K562 (cell line): ENCODE measurements around the gene MICALL2. TPM values are rescaled to one million over a fixed set of nuclear protein-coding genes. Genes with fewer than 3 reads are reported as not detected.
"Not testable (repeated sequence)": the region's sequence is repeated elsewhere in the genome, so short reads cannot be mapped to it uniquely, and the experiment has no call there.

ENCODE experiments used
- ATAC-seq: fragments of 200-7000 bp; cut with Tn5 transposase; 3 replicates; pipeline ENCODE4 v1.9.1; 2020; ENCODE audit warnings: moderate library complexity
- BruUV-seq: library from RNA; stranded (reverse); fragments of 400-500 nt; replicated peaks from 2 replicates; lab custom pipeline; 2021; lab: Mats Ljungman, UMichigan
- CTCF ChIA-PET: fragments of 300-600 bp; formaldehyde crosslinking; extraction: SDS; loops from one replicate; lab custom pipeline; 2021; ENCODE audit warnings: low intra/inter-chr PET ratio; lab: Yijun Ruan, JAX
- POLR2A ChIA-PET: fragments of 300-600, 350-650 bp; sonication (Branson Sonifier 250); formaldehyde crosslinking; extraction: SDS; loops from one replicate; lab custom pipeline; 2021; ENCODE audit warnings: antibody characterized with exemption, inconsistent platforms; lab: Yijun Ruan, JAX
- DNase-seq, 4 experiments: peaks; one replicate each; pipeline versions ENCODE4 v3.0.0 to v3.0.0-alpha.2; 2011 to 2018; ENCODE audit warnings: low spot score in 3 of 4, mixed read lengths in 3 of 4; ENCODE audit errors: extremely low read depth in 1 of 4
- FAIRE-seq: peaks from 2 replicates; lab custom pipeline; 2011; peaks lifted over from hg19 to GRCh38; lab: Jason Lieb, UNC
- H2AFZ ChIP-seq: 2 replicates; pipeline ENCODE4 v1.6.0; 2011; ENCODE audit warnings: low read depth, low read length, control low read depth, inconsistent platforms
- H3K27ac ChIP-seq: fragments of 200-600 bp; 3 replicates; pipeline ENCODE4 v1.8.0; 2011; ENCODE audit warnings: low read depth, mild to moderate bottlenecking, control low read depth, inconsistent platforms, low read length, moderate library complexity, mixed read lengths; ENCODE audit errors: extremely low read depth
- H3K27me3 ChIP-seq, 2 experiments: fragments of 300-600 bp in 1 of 2; 2 replicates in 1 of 2; 3 replicates in 1 of 2; pipeline versions ENCODE4 v1.6.0 to v1.8.0; 2011; ENCODE audit warnings: inconsistent platforms in 2 of 2, low read length in 2 of 2, mild to moderate bottlenecking in 1 of 2, mixed read lengths in 1 of 2, moderate library complexity in 1 of 2; ENCODE audit not compliant: control insufficient read depth in 2 of 2, insufficient read depth in 2 of 2
- H3K36me3 ChIP-seq: fragments of 300-600 bp; 3 replicates; pipeline ENCODE4 v1.8.0; 2011; ENCODE audit warnings: mild to moderate bottlenecking, low read length, inconsistent platforms; ENCODE audit not compliant: control insufficient read depth, insufficient read depth
- H3K4me1 ChIP-seq, 2 experiments: fragments of 200-600 bp in 1 of 2; replicated peaks in 1 of 2; 2 replicates in 1 of 2; 3 replicates in 1 of 2; pipeline versions ENCODE4 v1.5.1 to v1.8.0; 2011; ENCODE audit warnings: inconsistent platforms in 2 of 2, low read length in 2 of 2, mild to moderate bottlenecking in 1 of 2, mixed read lengths in 1 of 2, moderate library complexity in 1 of 2; ENCODE audit not compliant: control insufficient read depth in 2 of 2, insufficient read depth in 2 of 2
- H3K4me2 ChIP-seq: 2 replicates; pipeline ENCODE4 v1.6.1; 2011; ENCODE audit warnings: low read length, control low read depth, inconsistent platforms, mixed read lengths; ENCODE audit not compliant: insufficient read depth
- H3K4me3 ChIP-seq: fragments of 200-600 bp; sonication (generic), shearing (Covaris generic); 2 replicates; pipeline ENCODE4 v1.5.1; 2016; ENCODE audit warnings: control low read depth, inconsistent platforms
- H3K79me2 ChIP-seq: fragments of 200-600 bp; 3 replicates; pipeline ENCODE4 v1.8.0; 2011; ENCODE audit warnings: low read length, inconsistent platforms; ENCODE audit not compliant: control insufficient read depth, insufficient read depth
- H3K9ac ChIP-seq, 2 experiments: 2 replicates each; pipeline versions ENCODE4 v1.6.0 to v1.6.1; 2011; ENCODE audit warnings: low read depth in 2 of 2, low read length in 2 of 2, control low read depth in 1 of 2, inconsistent platforms in 1 of 2, mild to moderate bottlenecking in 1 of 2, mixed read lengths in 1 of 2; ENCODE audit not compliant: insufficient read depth in 1 of 2
- H3K9me1 ChIP-seq: one replicate; pipeline ENCODE4 v1.6.0; 2011; ENCODE audit warnings: inconsistent platforms, mild to moderate bottlenecking, low read length, moderate library complexity; ENCODE audit not compliant: control insufficient read depth, insufficient read depth
- H3K9me3 ChIP-seq: replicated peaks from 2 replicates; pipeline ENCODE4 v1.5.1; 2011; ENCODE audit warnings: low read depth, low read length, inconsistent platforms; ENCODE audit not compliant: control insufficient read depth, insufficient read depth
- H4K20me1 ChIP-seq: replicated peaks from 2 replicates; pipeline ENCODE4 v1.6.1; 2011; ENCODE audit warnings: low read length, inconsistent platforms, mixed read lengths; ENCODE audit not compliant: control insufficient read depth, insufficient read depth
- HNRNPL ChIP-seq: fragments of 200-400 bp; formaldehyde crosslinking; IDR thresholded peaks from 2 replicates; pipeline ENCODE4 v1.6.1; 2017; ENCODE audit warnings: low read depth, mild to moderate bottlenecking, low read length
- PCBP1 ChIP-seq: fragments of 200-400 bp; formaldehyde crosslinking; IDR thresholded peaks from 2 replicates; pipeline ENCODE4 v1.6.1; 2018; ENCODE audit warnings: mild to moderate bottlenecking, low read depth, low read length; ENCODE audit not compliant: poor library complexity, severe bottlenecking
- VEZF1 ChIP-seq: fragments of 200-800 bp; sonication (Bioruptor generic); IDR thresholded peaks from 2 replicates; pipeline ENCODE4 v1.6.1; 2017; ENCODE audit warnings: missing genetic modification characterization, missing compliant biosample characterization
- ZBTB33 ChIP-seq: sonication (generic); formaldehyde crosslinking; IDR thresholded peaks from 2 replicates; pipeline ENCODE4 v1.8.1; 2023; ENCODE audit warnings: mild to moderate bottlenecking, missing genetic modification reagents
- ZNF239 ChIP-seq: fragments of 250-450 bp; sonication (Bioruptor Pico); IDR thresholded peaks from 2 replicates; pipeline ENCODE4 v1.4.0; 2020; ENCODE audit warnings: mild to moderate bottlenecking
- ZZZ3 ChIP-seq: fragments of 450-650 bp; IDR thresholded peaks from 2 replicates; pipeline ENCODE4 v1.6.1; 2016; ENCODE audit warnings: antibody characterized with exemption, mild to moderate bottlenecking, moderate library complexity
- WGBS: fragments of 100-300 bp; shearing (Covaris generic); methylation state at CpG from one replicate; pipeline ENCODE4 v1.1.6; 2016; ENCODE audit warnings: low coverage, mixed read lengths; ENCODE audit not compliant: insufficient coverage; ENCODE audit errors: missing lambda C conversion rate; 5-methylcytosine and 5-hydroxymethylcytosine counted together
- in situ Hi-C: fragments of 300-500 bp; cut with MboI; formaldehyde crosslinking; loops from 4 replicates; pipeline ENCODE4 v1.15.0; 2018; ENCODE audit warnings: inconsistent platforms, mixed read lengths
- intact Hi-C: fragments of 100-400 bp; cut with micrococcal nuclease; formaldehyde crosslinking; loops from 2 replicates; pipeline ENCODE4 v1.14.2; 2022
- polyA plus RNA-seq, 8 experiments: library from polyadenylated mRNA; depleted of rRNA in 4 of 8; stranded (reverse) in 5 of 8; unstranded in 3 of 8; fragments of >200 nt; fragmentation: Nextera tagmentation in 2 of 8; fragmentation: Illumina TruSeq in 1 of 8; extraction: Ambion mirVana in 2 of 8; extraction: Trizol in 1 of 8; gene quantifications; 2 replicates each; pipeline versions ENCODE4 v1.2.1 to v1.2.3, GENCODE V29; 2011 to 2014; ENCODE audit warnings: inconsistent platforms in 1 of 8, missing spikeins in 1 of 8
- total RNA-seq, 7 experiments: library from RNA; depleted of rRNA in 6 of 7; stranded (reverse); fragments of >200 nt in 6 of 7; fragmentation: Illumina TruSeq in 2 of 7; extraction: Trizol in 2 of 7; gene quantifications; 2 replicates each; pipeline versions ENCODE4 v1.2.1 to v1.2.3, GENCODE V29; 2011 to 2021; ENCODE audit warnings: low replicate concordance in 1 of 7

MICALL2 gene
- total and polyA plus RNA-seq, 9 of the 15 experiments (the other 6 are each of a cell fraction or from before 2014, with no cell fraction given) = 1.8 to 103 (median 17.0) TPM

GRCh38 chr7:1446620-1447032 lies 12.6 kb downstream of the MICALL2 start (continued):
- TF ChIP-seq ZBTB33 (CRISPR knock-in tag) (peak; percentile 59), ZNF239 (CRISPR knock-in tag) (no peak), HNRNPL (peak; percentile 34; the same call in 1 of the 2 replicates), ZZZ3 (no peak), VEZF1 (CRISPR knock-in tag) (0 out of 2 replicates have a peak, but pooled peaks have one; percentile 28)

GRCh38 chr7:1446026-1446425 lies 13.2 kb downstream of the MICALL2 start:
- CTCF ChIA-PET, H3K4me3 ChIP-seq, H3K27ac ChIP-seq, H3K4me2 ChIP-seq, POLR2A ChIA-PET, H4K20me1 ChIP-seq, H3K9me3 ChIP-seq, ATAC-seq, H3K9me1 ChIP-seq, FAIRE-seq, H3K27me3 ChIP-seq, H2AFZ ChIP-seq, in situ Hi-C loops, intact Hi-C loops, BruUV-seq, H3K79me2 ChIP-seq: not testable (repeated sequence)
- TF ChIP-seq PCBP1 (peak; percentile 11), VEZF1 (CRISPR knock-in tag) (peak; percentile 35; the same call in 1 of the 2 replicates)
- Histone ChIP-seq H3K36me3 (peaks cover 75% of the 10 kb centered on the region; the same call in 1 of the 3 replicates), H3K9ac (peak overlapping the region in 1 of 2 experiments; percentile 28; a peak in 2 of 4 replicates), H3K4me1 (peaks cover 0 to 76% of the 10 kb centered on the region in 2 experiments; a peak in 2 of 5 replicates)
- 100% methylated on average over 1 of the region's 5 CpGs for whole genome bisulfite sequencing
- peak in 2 of 4 experiments; percentile 29 to 59 for DNase-seq
